CD4-positive, alpha-beta T cell (primary cell): ENCODE data around the gene GGA2. TPM values are rescaled to one million over a fixed set of nuclear protein-coding genes. Genes with fewer than 3 reads are reported as not detected.

Experiments
- ATAC-seq: fragments of 200-7000 bp; cut with Tn5 transposase; one replicate; pipeline ENCODE4 v1.10.0; 2022; ENCODE audit warnings: mild to moderate bottlenecking; ENCODE audit not compliant: poor library complexity
- CTCF ChIA-PET: fragments of 350-600 bp; sonication (Branson Sonifier 250); formaldehyde crosslinking; loops from one replicate; lab custom pipeline; 2021; ENCODE audit warnings: antibody characterized with exemption, inconsistent platforms; lab: Charles Lee
- POLR2A ChIA-PET: fragments of 350-600 bp; sonication (Branson Sonifier 250); formaldehyde crosslinking; loops from one replicate; lab custom pipeline; 2021; ENCODE audit warnings: antibody characterized with exemption, inconsistent platforms; lab: Charles Lee
- DNase-seq, 14 experiments: peaks; one replicate each; pipeline ENCODE4 v3.0.0-alpha.2; 2013 to 2020; ENCODE audit warnings: mixed read lengths in 2 of 14
- H3K27ac ChIP-seq, 2 donors: one replicate each; pipeline versions ENCODE4 v1.5.1 to v1.7.0; 2013; ENCODE audit warnings: low read length in 2 of 2, low read depth in 1 of 2, mild to moderate bottlenecking in 1 of 2
- H3K27me3 ChIP-seq, 2 experiments: 1 replicate in 1 of 2; 2 replicates in 1 of 2; pipeline versions ENCODE4 v1.6.1 to v1.7.0; 2013; ENCODE audit warnings: low read length in 2 of 2, control low read depth in 1 of 2, mild to moderate bottlenecking in 1 of 2, moderate library complexity in 1 of 2; ENCODE audit not compliant: insufficient read depth in 2 of 2, control insufficient read depth in 1 of 2
- H3K36me3 ChIP-seq: one replicate; pipeline ENCODE4 v1.6.1; 2013; ENCODE audit warnings: low read length, control low read depth; ENCODE audit not compliant: insufficient read depth
- H3K4me1 ChIP-seq: one replicate; pipeline ENCODE4 v1.6.1; 2013; ENCODE audit warnings: low read length, control low read depth; ENCODE audit not compliant: insufficient read depth
- H3K4me3 ChIP-seq: one replicate; pipeline ENCODE4 v1.5.1; 2013; ENCODE audit warnings: mild to moderate bottlenecking, low read length, moderate library complexity
- H3K9me3 ChIP-seq, 2 experiments: 1 replicate in 1 of 2; 2 replicates in 1 of 2; pipeline versions ENCODE4 v1.6.1 to v1.7.0; 2013; ENCODE audit warnings: low read length in 2 of 2, mild to moderate bottlenecking in 2 of 2, control low read depth in 1 of 2, moderate library complexity in 1 of 2; ENCODE audit not compliant: control insufficient read depth in 1 of 2, insufficient read depth in 1 of 2
- H3K27ac Mint-ChIP-seq: one replicate; pipeline ENCODE4 v1.8.0; 2020; ENCODE audit warnings: mixed read lengths
- H3K27me3 Mint-ChIP-seq: one replicate; pipeline ENCODE4 v1.8.0; 2021; ENCODE audit warnings: mixed read lengths
- H3K36me3 Mint-ChIP-seq: one replicate; pipeline ENCODE4 v1.8.0; 2021; ENCODE audit warnings: low read depth, mixed read lengths
- H3K4me1 Mint-ChIP-seq: one replicate; pipeline ENCODE4 v1.8.0; 2021; ENCODE audit warnings: low read depth, mixed read lengths
- H3K4me3 Mint-ChIP-seq: one replicate; pipeline ENCODE4 v1.8.0; 2020; ENCODE audit warnings: mild to moderate bottlenecking, mixed read lengths
- H3K9me3 Mint-ChIP-seq: one replicate; pipeline ENCODE4 v1.8.0; 2020; ENCODE audit warnings: mixed read lengths
- CTCF ChIP-seq: fragments of 200-600 bp; IDR thresholded peaks from one replicate; pipeline ENCODE4 v1.8.0; 2022; ENCODE audit warnings: antibody characterized with exemption, mild to moderate bottlenecking
- intact Hi-C, 2 experiments: fragments of 100-400 bp; cut with DNase I in 1 of 2; cut with micrococcal nuclease in 1 of 2; formaldehyde crosslinking; loops; one replicate each; pipeline versions ENCODE4 v1.15.1 to v1.9.0; 2023 to 2025; cut with DNase I, micrococcal nuclease
- total RNA-seq, 174 experiments: library from RNA in 2 of 174; stranded (reverse) in 2 of 174; gene quantifications; one replicate each; pipeline ENCODE4 v1.2.3 and lab custom pipeline; 2021 to 2026

GGA2 gene
- total RNA-seq, 2 experiments from 2014 or later: 96.5 to 96.9 TPM

DNA sequence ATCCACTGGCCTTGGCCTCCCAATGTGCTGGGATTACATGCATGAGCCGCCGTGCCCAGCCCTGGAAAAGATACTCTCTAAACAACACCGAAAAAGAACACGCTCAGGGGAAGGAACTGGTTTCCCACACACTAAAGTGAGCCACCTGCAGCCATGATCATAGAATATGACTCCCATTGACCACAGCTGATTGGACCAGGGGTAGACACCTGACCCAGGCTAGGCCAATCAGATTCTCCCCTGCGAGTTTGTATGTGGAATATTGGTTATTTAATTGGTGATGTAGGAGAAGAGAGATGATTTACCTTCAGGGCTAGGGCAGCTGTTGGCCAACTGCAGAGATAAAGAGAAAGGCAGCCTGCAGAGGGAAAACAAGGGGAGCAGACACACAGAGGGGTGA lies 9.0 kb upstream of the GGA2 start:
- Histone ChIP-seq H3K27me3 (no peaks in the 10 kb centered on the region), H3K36me3 (peaks cover 24% of the 10 kb centered on the region), H3K9me3 (no peaks in the 10 kb centered on the region), H3K27ac (no peak overlapping the region), H3K4me1 (peaks cover 24% of the 10 kb centered on the region), H3K4me3 (no peak overlapping the region)
- H3K36me3 Mint-ChIP-seq: peaks cover 36% of the 10 kb centered on the region
- ATAC-seq (no peak), DNase-seq (no peak)
- H3K27me3 Mint-ChIP-seq: no peaks in the 10 kb centered on the region
- CTCF ChIA-PET: no interaction called here
- H3K27ac Mint-ChIP-seq: no peak overlapping the region
- POLR2A ChIA-PET: no interaction called here
- no peak for TF ChIP-seq CTCF
- no peak overlapping the region for H3K4me3 Mint-ChIP-seq
- H3K9me3 Mint-ChIP-seq: no peaks in the 10 kb centered on the region
- intact Hi-C loops: no loop called here
- H3K4me1 Mint-ChIP-seq: peaks cover 21% of the 10 kb centered on the region

DNA sequence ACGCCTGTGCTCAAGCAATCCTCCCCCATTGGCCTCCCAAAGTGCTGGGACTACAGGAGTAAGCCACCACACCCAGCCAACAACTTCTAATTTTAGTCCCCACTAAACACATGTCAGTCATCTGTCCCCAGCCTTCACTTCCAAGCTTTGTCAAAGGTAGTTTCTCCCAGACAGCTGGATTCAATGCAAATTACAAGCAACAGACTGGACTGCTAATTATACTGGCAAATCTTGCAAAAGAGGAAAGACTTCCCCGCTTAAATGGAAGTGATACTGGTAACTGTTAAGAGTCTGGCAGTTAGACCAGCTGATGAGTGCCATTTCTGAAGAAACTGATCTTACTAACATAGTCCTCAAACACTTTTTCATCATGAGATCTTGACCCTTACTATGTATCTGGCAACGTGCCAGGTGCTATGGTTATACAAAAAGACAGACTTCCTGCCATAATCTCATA lies 8.2 kb upstream of the GGA2 start:
- ChIA-PET CTCF (no interaction called here), POLR2A (no interaction called here)
- Mint-ChIP-seq H3K4me1 (peaks cover 26% of the 10 kb centered on the region), H3K27ac (no peak overlapping the region), H3K27me3 (no peaks in the 10 kb centered on the region), H3K36me3 (peaks cover 28% of the 10 kb centered on the region), H3K9me3 (no peaks in the 10 kb centered on the region), H3K4me3 (no peak overlapping the region)
- Histone ChIP-seq H3K36me3 (peaks cover 16% of the 10 kb centered on the region), H3K27me3 (no peaks in the 10 kb centered on the region), H3K9me3 (no peaks in the 10 kb centered on the region), H3K27ac (no peak overlapping the region), H3K4me1 (peaks cover 30% of the 10 kb centered on the region), H3K4me3 (no peak overlapping the region)
- no peak for ATAC-seq
- TF ChIP-seq CTCF: no peak
- DNase-seq: no peak
- intact Hi-C loops: no loop called here

- ChIA-PET CTCF (no interaction called here), POLR2A (no interaction called here)
- no peak overlapping the region for H3K27ac ChIP-seq
- Mint-ChIP-seq H3K27me3 (no peaks in the 10 kb centered on the region), H3K27ac (peak overlapping the region; percentile 52), H3K4me3 (no peak overlapping the region), H3K9me3 (no peaks in the 10 kb centered on the region), H3K36me3 (peaks cover 9% of the 10 kb centered on the region), H3K4me1 (peaks cover 26% of the 10 kb centered on the region)
- no peak overlapping the region for H3K4me3 ChIP-seq
- no peaks in the 10 kb centered on the region for H3K27me3 ChIP-seq
- H3K9me3 ChIP-seq: no peaks in the 10 kb centered on the region
- H3K4me1 ChIP-seq: peaks cover 30% of the 10 kb centered on the region
- H3K36me3 ChIP-seq: peaks cover 3% of the 10 kb centered on the region
- intact Hi-C loops: no loop called here
- ATAC-seq: no peak
- no peak for TF ChIP-seq CTCF
- DNase-seq: no peak
Measured at GRCh38 chr16:23516366-23517137, 6.3 kb upstream of the GGA2 start.
